ENCODE data around the gene CCDC83.

The CCDC83 gene
- 0 to 1.3 (median 0) reads per million in 9 experiments for total RNA-seq

DNA sequence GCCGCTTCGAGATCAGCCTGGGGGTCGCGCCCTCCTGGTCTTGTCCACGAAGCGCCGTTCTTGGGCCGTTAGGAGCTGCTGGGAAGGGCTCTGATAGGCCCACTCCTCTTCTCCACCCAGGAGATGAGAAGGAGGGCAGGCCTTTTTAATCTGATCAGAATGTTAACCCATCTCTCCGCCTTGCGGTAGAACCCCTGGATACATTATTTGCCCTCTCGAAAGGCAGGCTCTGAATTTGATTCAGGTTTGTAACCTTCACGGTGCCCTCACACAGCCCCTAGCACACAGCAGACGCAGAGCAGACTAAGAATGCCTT is at the start of gene CCDC83:
CCDC83 (plus strand) TSS at position 43 of the 316 bp plus-strand sequence. CDS start 9,741 bp downstream, outside the sequence.
- Mint-ChIP-seq H3K9me3 (no peaks in the 10 kb centered on the region), H3K4me1 (ENCODE audit: low read depth in 2 of 2) (peaks cover 3 to 6% of the 10 kb centered on the region in 2 donors), H3K27me3 (peaks cover 0 to 6% of the 10 kb centered on the region in 2 donors), H3K4me3 (peak within 1 kb of the TSS; percentile 87 to 89), H3K27ac (peak within 1 kb of the TSS; percentile 93 to 95), H3K36me3 (ENCODE audit: insufficient read depth) (peaks cover 3% of the 10 kb centered on the region)
- DNase-seq (peak in 1 of 3 experiments; percentile 2), ATAC-seq (replicated peaks) (no peak)

DNA sequence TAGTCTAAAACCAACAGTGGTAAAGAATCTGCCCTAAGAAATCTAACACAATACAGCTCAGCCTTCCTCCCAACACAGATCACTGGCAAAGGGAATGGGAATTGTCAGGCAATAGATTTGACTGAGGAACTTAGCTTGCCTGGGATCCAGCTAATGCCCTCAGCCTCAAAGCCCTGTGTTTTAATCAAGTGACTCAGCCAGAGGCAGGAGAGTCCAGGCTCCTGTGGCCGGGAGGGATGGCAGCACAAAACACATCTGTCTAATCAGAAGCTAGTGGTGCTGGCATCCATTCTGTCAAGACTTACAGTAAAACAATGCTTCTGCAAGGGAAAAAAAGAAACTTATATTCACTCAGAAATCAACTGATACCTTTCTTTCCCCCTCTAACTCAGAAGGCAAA is 49.8 kb upstream of the CCDC83 start:
- Mint-ChIP-seq H3K27me3 (no peaks in the 10 kb centered on the region), H3K4me1 (ENCODE audit: low read depth in 2 of 2) (peaks cover 59 to 76% of the 10 kb centered on the region in 2 donors), H3K9me3 (no peaks in the 10 kb centered on the region), H3K36me3 (ENCODE audit: insufficient read depth) (peaks cover 33% of the 10 kb centered on the region), H3K4me3 (peak overlapping the region; percentile 3 to 51), H3K27ac (peak overlapping the region; percentile 3 to 71)
- ATAC-seq (replicated peaks) (no peak), DNase-seq (no peak)

DNA sequence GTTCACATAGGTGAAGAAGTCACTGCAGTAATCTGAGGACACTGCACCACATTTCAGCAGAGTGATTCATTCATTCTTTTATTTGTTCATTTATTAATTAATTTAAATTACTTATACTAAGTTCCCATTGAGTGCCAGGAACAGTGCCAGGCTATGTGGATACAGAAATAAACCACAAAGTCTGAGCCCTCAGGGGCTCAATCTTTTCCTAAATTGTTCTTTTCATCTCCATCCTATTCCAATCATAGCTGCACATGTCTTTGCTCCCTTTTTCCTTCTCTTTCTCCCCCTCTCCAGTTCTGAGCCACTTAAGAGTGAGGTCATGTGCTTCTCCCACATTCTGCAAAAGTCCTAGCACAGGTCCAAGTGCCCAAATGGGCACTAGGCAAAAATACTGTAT is 49.2 kb upstream of the CCDC83 start:
- Mint-ChIP-seq H3K4me1 (ENCODE audit: low read depth in 2 of 2) (peaks cover 54 to 70% of the 10 kb centered on the region in 2 donors), H3K9me3 (no peaks in the 10 kb centered on the region), H3K27ac (peak overlapping the region; percentile 0 to 18), H3K4me3 (peak overlapping the region in 1 of 2 donors; percentile 5), H3K27me3 (no peaks in the 10 kb centered on the region), H3K36me3 (ENCODE audit: insufficient read depth) (peaks cover 37% of the 10 kb centered on the region)
- DNase-seq (no peak), ATAC-seq (replicated peaks) (no peak)

DNA sequence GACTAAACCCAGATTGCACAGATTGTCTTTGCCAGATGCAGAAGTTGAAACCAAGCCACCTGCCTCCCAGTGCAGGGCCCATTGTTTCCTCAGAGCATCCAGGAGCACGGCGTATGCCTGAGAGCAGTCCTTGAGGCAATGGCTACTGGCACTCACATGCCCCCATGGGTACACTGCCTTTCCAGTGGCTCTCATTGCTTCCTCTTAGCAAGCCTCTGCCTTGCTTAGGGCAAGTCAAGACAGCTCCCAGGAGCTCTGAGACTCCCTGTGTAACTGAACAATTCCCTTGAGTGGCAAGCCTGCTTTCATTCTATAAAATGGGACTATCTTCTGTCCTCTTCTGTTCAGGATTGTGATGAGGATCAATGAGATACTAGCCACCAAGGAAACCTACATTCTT is 48.3 kb upstream of the CCDC83 start:
- H3K27ac Mint-ChIP-seq: peak overlapping the region in 1 of 2 donors; percentile 0
- peak overlapping the region; percentile 5 to 6 for H3K4me3 Mint-ChIP-seq
- peaks cover 52 to 67% of the 10 kb centered on the region in 2 donors for H3K4me1 Mint-ChIP-seq (ENCODE audit: low read depth in 2 of 2)
- no peak for ATAC-seq (replicated peaks)
- no peaks in the 10 kb centered on the region for H3K9me3 Mint-ChIP-seq
- H3K36me3 Mint-ChIP-seq (ENCODE audit: insufficient read depth): peaks cover 37% of the 10 kb centered on the region
- DNase-seq: no peak
- no peaks in the 10 kb centered on the region for H3K27me3 Mint-ChIP-seq

DNA sequence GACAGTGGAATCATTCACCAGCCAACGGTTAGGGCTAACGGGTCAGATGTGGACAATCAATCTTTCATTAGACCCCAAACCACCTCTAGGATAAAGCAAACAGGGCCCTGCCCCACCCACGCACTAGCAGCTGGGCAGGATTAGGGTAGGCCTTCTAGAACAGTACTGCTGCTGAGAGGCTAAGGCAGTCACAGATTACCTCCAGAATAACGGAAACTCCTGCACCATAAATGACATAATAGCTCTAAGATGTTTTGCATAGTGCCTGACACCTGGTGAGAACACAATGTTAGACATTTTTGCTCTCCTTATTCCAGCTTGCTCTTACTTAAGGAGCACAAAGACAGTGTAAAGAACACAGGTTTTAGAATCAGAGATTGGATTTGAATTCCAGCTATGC is 46.0 kb upstream of the CCDC83 start:
- ATAC-seq (replicated peaks) (peak; percentile 57), DNase-seq (peak in 2 of 3 experiments; percentile 21 to 26)
- H3K36me3 Mint-ChIP-seq (ENCODE audit: insufficient read depth): peaks cover 33% of the 10 kb centered on the region
- peak overlapping the region; percentile 95 to 97 for H3K4me3 Mint-ChIP-seq
- H3K9me3 Mint-ChIP-seq: no peaks in the 10 kb centered on the region
- H3K27ac Mint-ChIP-seq: peak overlapping the region; percentile 94 to 97
- H3K4me1 Mint-ChIP-seq (ENCODE audit: low read depth in 2 of 2): peaks cover 57 to 62% of the 10 kb centered on the region in 2 donors
- H3K27me3 Mint-ChIP-seq: no peaks in the 10 kb centered on the region

DNA sequence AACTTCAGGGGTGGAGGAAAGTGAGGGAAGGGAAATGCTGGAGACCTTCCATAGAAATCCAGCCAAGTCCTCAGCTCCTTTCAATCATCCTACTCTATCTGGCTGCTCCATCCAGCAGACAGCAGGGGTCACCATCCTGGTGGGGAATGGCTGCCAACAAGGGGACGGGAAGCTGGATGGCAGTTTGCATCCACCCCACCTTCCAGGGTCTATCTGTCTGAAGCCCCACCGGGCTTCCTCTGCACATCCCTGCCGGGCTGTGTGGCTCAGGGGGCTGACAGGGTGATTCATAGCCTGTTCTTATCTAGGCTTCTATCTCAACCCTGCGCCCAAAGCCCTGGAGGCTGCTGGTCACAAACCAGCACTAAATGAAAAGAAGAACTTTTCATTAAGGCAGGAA is 45.3 kb upstream of the CCDC83 start:
- peaks cover 33% of the 10 kb centered on the region for H3K36me3 Mint-ChIP-seq (ENCODE audit: insufficient read depth)
- H3K27ac Mint-ChIP-seq: peak overlapping the region; percentile 94 to 97
- peaks cover 54 to 57% of the 10 kb centered on the region in 2 donors for H3K4me1 Mint-ChIP-seq (ENCODE audit: low read depth in 2 of 2)
- H3K4me3 Mint-ChIP-seq: peak overlapping the region; percentile 95 to 97
- ATAC-seq (replicated peaks) (peak; percentile 38), DNase-seq (peak; percentile 20 to 32 (median 29))
- H3K27me3 Mint-ChIP-seq: no peaks in the 10 kb centered on the region
- no peaks in the 10 kb centered on the region for H3K9me3 Mint-ChIP-seq

DNA sequence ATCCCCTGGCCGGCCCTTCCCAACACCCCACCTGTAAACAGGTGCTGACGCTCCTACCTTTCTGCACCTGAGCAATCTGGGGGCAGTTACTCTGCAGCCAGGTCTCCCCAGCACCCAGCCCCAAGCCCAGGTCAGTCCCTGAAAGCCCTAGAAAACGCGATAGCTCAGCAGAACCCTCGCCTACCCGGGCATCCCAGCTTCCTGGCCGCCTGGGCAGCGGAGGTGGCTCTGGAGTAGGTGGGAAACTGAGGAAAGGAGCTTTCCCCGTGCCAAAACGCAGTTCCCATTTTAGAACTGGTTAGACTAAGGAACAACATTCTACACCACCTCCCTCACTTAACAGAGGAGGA is 44.7 kb upstream of the CCDC83 start:
- DNase-seq (no peak), ATAC-seq (replicated peaks) (no peak)

DNA sequence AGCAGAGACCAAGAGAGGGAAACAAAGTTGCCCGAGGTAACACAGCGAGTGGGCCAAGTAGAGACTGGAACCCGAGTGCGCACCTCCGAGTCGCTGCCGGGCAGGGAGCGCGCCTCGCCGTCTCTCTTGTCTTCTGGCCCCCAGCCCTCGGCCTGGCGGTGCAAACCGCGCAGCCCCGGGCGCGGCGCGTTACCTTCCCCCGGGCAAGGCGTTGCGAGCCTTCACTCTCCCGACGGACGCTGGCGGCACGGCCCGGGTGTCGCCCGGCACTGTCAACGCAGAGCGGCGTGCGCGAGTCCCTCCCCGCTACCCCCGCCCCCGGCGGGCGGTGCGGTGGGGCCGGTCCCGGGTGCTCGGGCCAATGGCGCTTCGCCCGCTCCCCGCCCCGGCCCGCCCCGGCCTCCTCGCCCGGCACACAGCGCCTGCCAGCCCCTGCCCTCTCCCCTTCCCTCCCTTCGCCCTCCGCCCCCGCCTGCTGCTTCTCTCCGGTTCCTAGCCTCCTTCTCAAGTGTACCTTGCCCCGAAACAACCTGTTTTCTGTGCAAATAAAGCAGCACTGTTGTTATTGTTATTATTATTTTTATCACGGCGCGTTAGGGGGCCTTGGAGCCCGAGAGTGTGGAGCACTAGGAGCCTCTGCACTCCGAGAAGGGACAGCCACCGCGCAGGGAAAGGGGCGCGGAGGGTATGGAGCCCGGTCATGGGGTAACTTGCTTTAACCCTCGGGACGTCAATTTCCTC is 44.1 kb upstream of the CCDC83 start, which contains the start of gene SYTL2:
SYTL2 (minus strand) TSS at position 271 of the 741 bp plus-strand sequence. CDS start 53,416 bp downstream, outside the sequence.
- Mint-ChIP-seq H3K9me3 (no peaks in the 10 kb centered on the region), H3K27ac (peak within 1 kb of the TSS; percentile 94 to 97), H3K4me3 (peak within 1 kb of the TSS; percentile 95 to 97), H3K36me3 (ENCODE audit: insufficient read depth) (peaks cover 28% of the 10 kb centered on the region), H3K27me3 (no peaks in the 10 kb centered on the region), H3K4me1 (ENCODE audit: low read depth in 2 of 2) (peaks cover 46 to 48% of the 10 kb centered on the region in 2 donors)
- ATAC-seq (replicated peaks): peak; percentile 84
- peak; percentile 75 to 82 (median 76) for DNase-seq

More for the DNA sequence above, 44.7 kb upstream of the CCDC83 start:
- Mint-ChIP-seq H3K4me1 (ENCODE audit: low read depth in 2 of 2) (peaks cover 50 to 52% of the 10 kb centered on the region in 2 donors), H3K27ac (peak overlapping the region; percentile 94 to 97), H3K9me3 (no peaks in the 10 kb centered on the region), H3K27me3 (no peaks in the 10 kb centered on the region), H3K4me3 (peak overlapping the region; percentile 95 to 97), H3K36me3 (ENCODE audit: insufficient read depth) (peaks cover 31% of the 10 kb centered on the region)

DNA sequence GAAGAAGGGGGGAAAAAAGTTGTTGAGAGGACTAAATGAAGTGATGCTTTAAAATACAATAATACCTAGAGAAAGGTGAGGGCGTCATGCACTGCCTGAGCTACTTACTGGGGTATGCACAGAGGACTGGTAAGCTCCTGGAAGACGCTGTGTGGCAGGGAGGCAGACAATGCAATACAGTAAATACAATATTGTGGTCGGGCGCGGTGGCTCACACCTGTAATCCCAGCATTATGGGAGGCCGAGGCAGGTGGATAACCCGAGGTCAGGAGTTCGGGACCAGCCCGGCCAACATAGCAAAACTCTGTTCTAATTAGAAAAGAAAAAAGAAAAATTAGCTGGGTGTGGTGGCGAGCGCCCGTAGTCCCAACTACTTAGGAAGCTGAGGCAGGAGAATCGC is 43.6 kb upstream of the CCDC83 start:
- Mint-ChIP-seq H3K9me3 (no peaks in the 10 kb centered on the region), H3K4me1 (ENCODE audit: low read depth in 2 of 2) (peaks cover 42 to 43% of the 10 kb centered on the region in 2 donors), H3K27me3 (no peaks in the 10 kb centered on the region), H3K4me3 (peak overlapping the region; percentile 95 to 97), H3K36me3 (ENCODE audit: insufficient read depth) (peaks cover 28% of the 10 kb centered on the region), H3K27ac (peak overlapping the region; percentile 94 to 97)
- DNase-seq: no peak
- no peak for ATAC-seq (replicated peaks)

DNA sequence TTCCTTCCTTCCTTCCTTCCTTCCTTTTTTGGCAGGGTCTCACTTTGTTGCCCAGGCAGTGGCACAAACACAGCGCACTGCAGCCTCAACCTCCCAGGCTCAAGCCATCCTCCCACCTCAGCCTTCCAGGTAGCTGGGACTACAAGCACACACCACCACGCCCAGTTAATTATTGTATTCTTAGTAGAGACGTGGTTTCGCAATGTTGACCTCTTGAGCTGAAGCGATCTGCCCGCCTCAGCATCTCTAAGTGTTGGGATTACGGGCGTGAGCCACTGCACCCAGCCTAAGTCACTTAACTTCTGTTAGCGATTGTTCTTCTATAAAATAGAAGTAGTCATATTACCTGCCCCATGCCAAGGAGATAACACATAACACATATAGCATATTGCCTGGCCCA is 41.5 kb upstream of the CCDC83 start:
- Mint-ChIP-seq H3K27ac (no peak overlapping the region), H3K9me3 (no peaks in the 10 kb centered on the region), H3K4me3 (no peak overlapping the region), H3K36me3 (ENCODE audit: insufficient read depth) (peaks cover 24% of the 10 kb centered on the region), H3K4me1 (ENCODE audit: low read depth in 2 of 2) (peaks cover 36 to 37% of the 10 kb centered on the region in 2 donors), H3K27me3 (no peaks in the 10 kb centered on the region)
- no peak for DNase-seq
- no peak for ATAC-seq (replicated peaks)

DNA sequence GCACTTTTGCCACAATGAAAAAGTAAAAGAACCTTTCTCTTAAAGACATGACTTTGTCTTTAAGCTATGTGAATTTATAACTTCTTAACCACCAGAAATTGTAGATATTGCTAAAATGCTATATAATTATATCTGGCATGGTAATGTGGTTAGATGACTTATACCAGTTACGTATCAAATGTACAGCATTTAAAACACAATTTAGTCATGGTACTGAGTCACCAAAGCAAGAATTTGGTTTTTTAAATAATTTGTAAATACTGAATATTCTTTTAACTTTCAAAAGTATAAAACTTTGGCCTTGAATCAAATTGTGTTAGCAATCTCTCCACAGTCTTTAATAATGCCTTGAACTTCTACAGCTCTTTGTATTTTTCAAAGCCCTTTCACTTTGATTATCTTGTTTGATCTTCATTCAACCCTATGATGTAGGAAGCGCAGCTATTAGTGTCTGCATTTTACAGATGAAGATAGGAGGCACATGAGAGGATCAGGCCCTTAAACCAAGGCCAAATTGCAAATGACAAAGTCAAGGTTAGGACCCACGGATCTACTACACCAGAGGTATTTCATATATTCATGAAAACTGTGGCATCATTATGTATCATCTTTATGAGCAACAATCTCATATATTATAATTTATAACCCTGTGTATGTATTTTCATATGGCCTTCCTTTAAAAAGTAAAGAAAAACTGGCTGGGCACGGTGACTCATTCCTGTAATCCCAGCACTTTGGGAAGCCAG is 39.8 kb upstream of the CCDC83 start:
- Mint-ChIP-seq H3K27ac (no peak overlapping the region), H3K36me3 (ENCODE audit: insufficient read depth) (peaks cover 9% of the 10 kb centered on the region), H3K27me3 (no peaks in the 10 kb centered on the region), H3K9me3 (no peaks in the 10 kb centered on the region), H3K4me3 (no peak overlapping the region), H3K4me1 (ENCODE audit: low read depth in 2 of 2) (peaks cover 19 to 21% of the 10 kb centered on the region in 2 donors)
- ATAC-seq (replicated peaks): no peak
- DNase-seq: no peak

DNA sequence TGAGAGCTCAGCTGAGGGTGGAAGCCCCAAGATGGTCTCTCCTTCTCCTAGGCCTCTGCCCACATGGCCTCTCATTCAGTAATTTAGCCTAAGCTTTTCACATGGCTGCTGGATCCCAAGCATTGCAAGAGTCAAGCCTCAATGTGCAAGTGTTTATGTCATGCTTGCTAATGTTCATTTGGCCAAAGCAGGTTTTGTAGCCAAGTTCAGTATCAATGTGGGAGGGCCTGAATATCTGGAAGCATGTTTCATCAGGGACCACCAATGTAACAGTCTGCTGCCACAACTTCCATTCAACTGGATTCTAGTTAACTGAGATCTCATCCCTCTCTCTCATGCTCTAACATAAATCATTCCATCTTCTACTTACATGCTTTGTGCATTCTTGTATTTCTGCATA is 35.7 kb upstream of the CCDC83 start:
- no peaks in the 10 kb centered on the region for H3K27me3 Mint-ChIP-seq
- peaks cover 6% of the 10 kb centered on the region for H3K36me3 Mint-ChIP-seq (ENCODE audit: insufficient read depth)
- peaks cover 23 to 25% of the 10 kb centered on the region in 2 donors for H3K4me1 Mint-ChIP-seq (ENCODE audit: low read depth in 2 of 2)
- ATAC-seq (replicated peaks) (no peak), DNase-seq (no peak)
- H3K27ac Mint-ChIP-seq: no peak overlapping the region
- H3K4me3 Mint-ChIP-seq: no peak overlapping the region
- no peaks in the 10 kb centered on the region for H3K9me3 Mint-ChIP-seq

DNA sequence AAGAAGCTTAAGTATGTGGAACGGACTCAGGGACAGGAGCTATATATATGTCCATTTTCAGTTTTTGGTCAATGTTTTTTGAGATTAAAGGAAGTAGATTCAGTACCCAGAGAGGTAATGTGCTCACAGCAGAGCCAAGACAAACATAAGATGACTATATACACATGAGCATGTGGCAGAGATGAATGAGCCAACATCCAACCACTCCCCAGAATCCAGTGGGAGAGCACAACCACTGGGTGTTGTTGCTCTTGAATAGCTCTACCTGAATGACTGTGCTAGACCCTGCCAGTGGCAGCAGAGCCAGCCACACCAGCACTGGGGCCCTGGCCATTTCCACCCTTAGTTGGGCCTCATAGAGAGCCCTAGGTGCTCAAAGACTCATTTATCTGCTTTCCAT is 33.5 kb upstream of the CCDC83 start:
- no peaks in the 10 kb centered on the region for H3K27me3 Mint-ChIP-seq
- no peak for ATAC-seq (replicated peaks)
- no peaks in the 10 kb centered on the region for H3K9me3 Mint-ChIP-seq
- no peak for DNase-seq
- H3K36me3 Mint-ChIP-seq (ENCODE audit: insufficient read depth): peaks cover 9% of the 10 kb centered on the region
- no peak overlapping the region for H3K4me3 Mint-ChIP-seq
- peaks cover 39 to 44% of the 10 kb centered on the region in 2 donors for H3K4me1 Mint-ChIP-seq (ENCODE audit: low read depth in 2 of 2)
- H3K27ac Mint-ChIP-seq: peak overlapping the region; percentile 19 to 90
